Body of pancreas (tissue), 4 donors: ENCODE measurements around the gene LIPM.

Experiments used
- POLR2A ChIP-seq, 3 donors: fragments of 450-650 bp; IDR thresholded peaks; one replicate each; pipeline ENCODE4 v1.6.1; 2016; ENCODE audit warnings: antibody characterized with exemption in 3 of 3, mild to moderate bottlenecking in 2 of 3
- TF ChIP-seq, protein P1 (sequence below), 7 experiments: fragments of 450-650 bp in 4 of 7; fragments of 200-600 bp in 3 of 7; sonication (generic) in 3 of 7; IDR thresholded peaks; one replicate each; pipeline ENCODE4 v1.5.1; 2016 to 2019; ENCODE audit warnings: antibody characterized with exemption in 7 of 7

DNA sequence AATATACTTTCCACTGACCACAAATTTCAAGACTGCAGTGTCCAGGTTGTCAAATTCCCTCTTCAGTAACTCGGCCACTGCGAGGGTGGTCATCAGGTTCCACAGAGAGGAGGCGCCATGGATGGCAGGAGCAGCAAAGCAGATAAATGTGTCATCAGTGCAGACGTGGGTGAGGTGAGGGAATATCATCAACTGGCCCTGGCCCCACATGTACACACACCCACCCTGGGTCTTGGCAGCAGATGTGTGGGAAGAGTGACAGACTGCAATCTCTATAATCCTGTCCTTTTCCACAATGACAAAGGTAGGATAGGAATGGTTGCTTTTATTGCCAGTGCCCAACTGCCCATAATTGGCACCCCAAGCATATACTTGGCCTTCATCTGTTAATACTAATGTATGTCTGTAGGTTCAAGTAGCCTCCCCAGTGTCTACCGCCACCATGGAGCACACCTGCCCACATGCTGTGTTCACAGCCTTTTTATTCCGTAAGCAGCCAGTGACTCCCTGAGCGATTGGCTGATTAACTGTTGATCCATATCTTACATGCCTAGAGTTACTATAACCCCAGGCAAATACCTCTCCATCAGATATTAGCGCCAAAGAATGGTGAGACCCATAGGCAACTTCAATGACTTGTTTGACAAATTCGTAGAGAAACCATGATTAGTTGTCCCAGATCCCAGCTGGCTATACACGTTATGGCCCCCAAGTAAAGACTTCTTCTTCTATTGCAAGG lies 16.3 kb upstream of the LIPM start:
- TF ChIP-seq, protein P1, sequence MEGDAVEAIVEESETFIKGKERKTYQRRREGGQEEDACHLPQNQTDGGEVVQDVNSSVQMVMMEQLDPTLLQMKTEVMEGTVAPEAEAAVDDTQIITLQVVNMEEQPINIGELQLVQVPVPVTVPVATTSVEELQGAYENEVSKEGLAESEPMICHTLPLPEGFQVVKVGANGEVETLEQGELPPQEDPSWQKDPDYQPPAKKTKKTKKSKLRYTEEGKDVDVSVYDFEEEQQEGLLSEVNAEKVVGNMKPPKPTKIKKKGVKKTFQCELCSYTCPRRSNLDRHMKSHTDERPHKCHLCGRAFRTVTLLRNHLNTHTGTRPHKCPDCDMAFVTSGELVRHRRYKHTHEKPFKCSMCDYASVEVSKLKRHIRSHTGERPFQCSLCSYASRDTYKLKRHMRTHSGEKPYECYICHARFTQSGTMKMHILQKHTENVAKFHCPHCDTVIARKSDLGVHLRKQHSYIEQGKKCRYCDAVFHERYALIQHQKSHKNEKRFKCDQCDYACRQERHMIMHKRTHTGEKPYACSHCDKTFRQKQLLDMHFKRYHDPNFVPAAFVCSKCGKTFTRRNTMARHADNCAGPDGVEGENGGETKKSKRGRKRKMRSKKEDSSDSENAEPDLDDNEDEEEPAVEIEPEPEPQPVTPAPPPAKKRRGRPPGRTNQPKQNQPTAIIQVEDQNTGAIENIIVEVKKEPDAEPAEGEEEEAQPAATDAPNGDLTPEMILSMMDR (IDR thresholded peaks at IDR 0.05) = no peak
- TF ChIP-seq POLR2A (IDR thresholded peaks at IDR 0.05) = no peak
